HepG2 (cell line): Measurements from ENCODE around the gene THOC2. TPM values are rescaled to one million over a fixed set of nuclear protein-coding genes. Genes with fewer than 3 reads are reported as not detected.

Experiments
- ATAC-seq: fragments of 200-7000 bp; cut with Tn5 transposase; 3 replicates; pipeline ENCODE4 v1.9.1; 2020; ENCODE audit warnings: mild to moderate bottlenecking, moderate library complexity
- BruUV-seq: library from RNA; stranded (reverse); fragments of 400-500 nt; replicated peaks from 2 replicates; lab custom pipeline; 2021; lab: Mats Ljungman, UMichigan
- CTCF ChIA-PET: fragments of 300-600 bp; formaldehyde crosslinking; extraction: SDS; loops from one replicate; lab custom pipeline; 2021; ENCODE audit warnings: low total read pairs, inconsistent platforms, low intra/inter-chr PET ratio; lab: Yijun Ruan, JAX
- POLR2A ChIA-PET: fragments of 350-600 bp; sonication (Branson Sonifier 250); formaldehyde crosslinking; loops from one replicate; lab custom pipeline; 2020; ENCODE audit warnings: antibody characterized with exemption, inconsistent platforms; lab: Yijun Ruan, JAX
- DNase-seq: peaks from one replicate; pipeline ENCODE4 v3.0.0-alpha.2; 2015; ENCODE audit warnings: low spot score
- FAIRE-seq: peaks from 3 replicates; lab custom pipeline; 2011; peaks lifted over from hg19 to GRCh38; lab: Jason Lieb, UNC
- H2AFZ ChIP-seq: one replicate; pipeline ENCODE4 v1.6.1; 2011; ENCODE audit warnings: low read length, inconsistent platforms
- H3K27ac ChIP-seq: fragments of 300-600 bp; 3 replicates; pipeline ENCODE4 v1.8.0; 2011; ENCODE audit warnings: mixed run types, mild to moderate bottlenecking, mixed read lengths, low read length, inconsistent platforms; ENCODE audit not compliant: insufficient read depth; ENCODE audit errors: extremely low read length
- H3K27me3 ChIP-seq, 2 experiments: fragments of 200-600 bp in 1 of 2; 2 replicates in 1 of 2; 3 replicates in 1 of 2; pipeline versions ENCODE4 v1.6.0 to v1.8.0; 2011; ENCODE audit warnings: low read length in 2 of 2, mild to moderate bottlenecking in 2 of 2, moderate library complexity in 2 of 2, inconsistent platforms in 1 of 2; ENCODE audit not compliant: insufficient read depth in 2 of 2, control insufficient read depth in 1 of 2
- H3K36me3 ChIP-seq, 2 experiments: fragments of 200-600 bp in 1 of 2; replicated peaks in 1 of 2; 2 replicates in 1 of 2; 3 replicates in 1 of 2; pipeline versions ENCODE4 v1.5.1 to v1.8.0; 2011; ENCODE audit warnings: low read length in 2 of 2, inconsistent platforms in 1 of 2; ENCODE audit not compliant: insufficient read depth in 2 of 2, control insufficient read depth in 1 of 2
- H3K4me1 ChIP-seq: 2 replicates; pipeline ENCODE4 v1.5.1; 2012; ENCODE audit warnings: low read length, inconsistent platforms; ENCODE audit not compliant: insufficient read depth
- H3K4me2 ChIP-seq: 2 replicates; pipeline ENCODE4 v1.6.0; 2011; ENCODE audit warnings: low read depth, low read length, inconsistent platforms
- H3K4me3 ChIP-seq, 3 experiments: fragments of 200-600 bp in 1 of 3; sonication (generic), shearing (Covaris generic) in 1 of 3; replicated peaks in 1 of 3; 2 replicates each; pipeline ENCODE4 v1.5.1; 2011 to 2016; ENCODE audit warnings: low read length in 3 of 3, inconsistent platforms in 2 of 3, low read depth in 2 of 3, mild to moderate bottlenecking in 2 of 3, control low read depth in 1 of 3, mixed read lengths in 1 of 3; ENCODE audit not compliant: insufficient read depth in 1 of 3
- H3K79me2 ChIP-seq: one replicate; pipeline ENCODE4 v1.6.1; 2011; ENCODE audit warnings: low read length, inconsistent platforms; ENCODE audit not compliant: insufficient read depth
- H3K9ac ChIP-seq: 2 replicates; pipeline ENCODE4 v1.6.0; 2011; ENCODE audit warnings: mild to moderate bottlenecking, low read depth, low read length, inconsistent platforms; ENCODE audit not compliant: insufficient read depth
- H3K9me3 ChIP-seq: 2 replicates; pipeline ENCODE4 v1.5.1; 2012; ENCODE audit warnings: mild to moderate bottlenecking, low read length
- H4K20me1 ChIP-seq: 2 replicates; pipeline ENCODE4 v1.6.0; 2011; ENCODE audit warnings: inconsistent platforms, mild to moderate bottlenecking, low read length, moderate library complexity; ENCODE audit not compliant: insufficient read depth
- ARHGAP35 ChIP-seq: sonication (generic); formaldehyde crosslinking; IDR thresholded peaks from 2 replicates; pipeline ENCODE4 v1.9.0; 2022; ENCODE audit warnings: mild to moderate bottlenecking, inconsistent platforms, moderate library complexity, missing genetic modification reagents, borderline replicate concordance
- GTF3A ChIP-seq: sonication (generic); formaldehyde crosslinking; conservative IDR thresholded peaks from 2 replicates; pipeline ENCODE4 v1.4.0; 2020; ENCODE audit warnings: mild to moderate bottlenecking, missing genetic modification reagents
- KAT7 ChIP-seq: IDR thresholded peaks from 2 replicates; pipeline ENCODE4 v1.6.1; 2018; ENCODE audit warnings: borderline replicate concordance, missing compliant biosample characterization
- NFE2L1 ChIP-seq: sonication (generic); formaldehyde crosslinking; IDR thresholded peaks from 2 replicates; pipeline ENCODE4 v1.4.0; 2020; ENCODE audit warnings: missing genetic modification reagents, mild to moderate bottlenecking, borderline replicate concordance
- RCOR2 ChIP-seq: IDR thresholded peaks from 2 replicates; pipeline ENCODE4 v1.6.1; 2016; ENCODE audit warnings: missing biosample characterization, missing genetic modification reagents
- ZHX1 ChIP-seq: sonication (generic); formaldehyde crosslinking; IDR thresholded peaks from 2 replicates; pipeline ENCODE4 v1.8.1; 2022; ENCODE audit warnings: low read depth, mild to moderate bottlenecking, missing genetic modification reagents
- ZIK1 ChIP-seq: sonication (generic); formaldehyde crosslinking; IDR thresholded peaks from 2 replicates; pipeline ENCODE4 v1.5.0; 2020; ENCODE audit warnings: mild to moderate bottlenecking, low read depth, missing genetic modification reagents, borderline replicate concordance
- ZNF34 ChIP-seq: sonication (generic); formaldehyde crosslinking; IDR thresholded peaks from 2 replicates; pipeline ENCODE4 v1.4.0; 2020; ENCODE audit warnings: mild to moderate bottlenecking, missing genetic modification reagents, borderline replicate concordance
- ZNF687 ChIP-seq: sonication (generic); formaldehyde crosslinking; IDR thresholded peaks from 2 replicates; pipeline ENCODE4 v1.5.1; 2020; ENCODE audit warnings: mild to moderate bottlenecking, missing genetic modification reagents, moderate library complexity
- WGBS: methylation state at CpG from one replicate; pipeline ENCODE4 v1.1.6; 2017; ENCODE audit warnings: low lambda C conversion rate; 5-methylcytosine and 5-hydroxymethylcytosine counted together
- in situ Hi-C: cut with HindIII; loops from 2 replicates; pipeline ENCODE4 v1.10.0; 2017; ENCODE audit warnings: low pct_unique_long_range_greater_than_20kb; ENCODE audit not compliant: extremely low pct_ligation_motif_present
- intact Hi-C: fragments of 100-400 bp; cut with micrococcal nuclease; formaldehyde crosslinking; loops from one replicate; pipeline ENCODE4 v1.10.0; 2022; ENCODE audit not compliant: unreplicated experiment
- polyA plus RNA-seq, 8 experiments: library from polyadenylated mRNA; depleted of rRNA in 3 of 8; stranded (reverse) in 7 of 8; unstranded in 1 of 8; fragments of >200 nt; fragmentation: Illumina TruSeq in 4 of 8; extraction: Trizol in 4 of 8; gene quantifications; 2 replicates each; pipeline versions ENCODE4 v1.2.1 to v1.2.3, GENCODE V29; 2011 to 2016; ENCODE audit warnings: low read depth in 4 of 8, missing spikeins in 1 of 8, mixed read lengths in 1 of 8; ENCODE audit not compliant: insufficient read depth in 1 of 8
- total RNA-seq, 5 experiments: library from RNA; depleted of rRNA; stranded (reverse); fragments of >200 nt; fragmentation: Illumina TruSeq; extraction: Trizol; gene quantifications; 2 replicates each; pipeline ENCODE4 v1.2.3, GENCODE V29; 2016; ENCODE audit warnings: low read depth in 1 of 5

The THOC2 gene
- total and polyA plus RNA-seq, 2 of the 13 experiments (the other 11 are each of a cell fraction or from before 2014, with no cell fraction given) = 87.1 to 101 TPM

GRCh38 chrX:123607270-123607669 is 125.6 kb downstream of the THOC2 start (continued):
- TF ChIP-seq ZNF687 (CRISPR knock-in tag) (no peak), GTF3A (CRISPR knock-in tag) (no peak)
- TF ChIP-seq, all 625 proteins: peak for 0

- no peaks in the 10 kb centered on the region for H3K79me2 ChIP-seq
- no peak overlapping the region for H3K9ac ChIP-seq
- DNase-seq (no peak), FAIRE-seq (no peak), ATAC-seq (no peak)
- WGBS = 94% methylated on average over 5 of the region's 5 CpGs
- POLR2A ChIA-PET = no interaction called here
- no peaks in the 10 kb centered on the region for H4K20me1 ChIP-seq
- no peaks in the 10 kb centered on the region for H3K27me3 ChIP-seq
- no peak overlapping the region for H3K27ac ChIP-seq
- in situ Hi-C loops = no loop called here
- no peaks in the 10 kb centered on the region for H3K4me1 ChIP-seq
- intact Hi-C loops = no loop called here
- no peaks in the 10 kb centered on the region for H3K9me3 ChIP-seq
- H3K4me3 ChIP-seq = no peak overlapping the region
- BruUV-seq = no TSS peak
- H3K36me3 ChIP-seq = peaks cover 0 to 7% of the 10 kb centered on the region in 2 experiments; a peak in 3 of 5 replicates
- TF ChIP-seq ZHX1 (CRISPR knock-in tag) (no peak), KAT7 (CRISPR knock-in tag) (no peak), GTF3A (CRISPR knock-in tag) (no peak), ZNF34 (CRISPR knock-in tag) (no peak), ARHGAP35 (CRISPR knock-in tag) (no peak), ZIK1 (CRISPR knock-in tag) (no peak), NFE2L1 (no peak), RCOR2 (CRISPR knock-in tag) (no peak)
- CTCF ChIA-PET = no interaction called here
- H3K4me2 ChIP-seq = no peak overlapping the region
- H2AFZ ChIP-seq = no peak overlapping the region
Measured at GRCh38 chrX:123603491-123603890, 129.4 kb downstream of the THOC2 start.
